GM19099 (cell line): ENCODE measurements around the gene CHRD.

Source experiments
- POLR2A ChIP-seq: IDR thresholded peaks from 3 replicates; pipeline ENCODE4 v1.6.1; 2011; ENCODE audit warnings: low read depth; ENCODE audit not compliant: insufficient read length; ENCODE audit errors: extremely low read depth

CHRD gene

DNA sequence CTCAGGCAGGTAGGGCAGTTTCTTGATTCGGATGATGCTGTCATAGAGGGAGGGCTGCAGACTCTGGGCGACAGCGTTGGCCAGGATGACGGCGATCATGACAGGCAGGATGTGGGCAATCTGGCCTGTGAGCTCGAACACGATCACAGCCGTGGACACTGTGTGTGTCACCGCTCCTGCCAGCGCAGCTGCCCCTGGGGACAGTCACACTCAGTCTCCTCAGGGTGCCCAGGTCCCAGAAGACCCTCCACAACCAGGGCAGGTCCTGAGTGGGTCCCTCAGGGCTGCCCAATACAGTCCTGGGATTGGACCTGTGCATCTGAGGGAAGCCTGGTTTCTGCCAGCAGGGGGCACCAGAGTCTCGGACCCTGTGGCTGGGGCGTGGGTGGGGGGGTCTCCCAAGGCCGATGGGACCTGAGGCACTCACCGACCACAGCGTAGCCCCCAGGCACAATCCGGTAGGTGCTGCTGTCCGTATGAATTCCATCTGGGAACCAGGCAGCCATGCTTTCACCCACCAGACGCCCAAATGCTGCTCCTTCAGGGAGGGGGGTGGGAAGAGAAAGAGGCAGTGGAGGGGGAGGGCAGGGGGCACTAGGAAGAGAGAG, 25.6 kb upstream of the CHRD start:
- no peak for TF ChIP-seq POLR2A

DNA sequence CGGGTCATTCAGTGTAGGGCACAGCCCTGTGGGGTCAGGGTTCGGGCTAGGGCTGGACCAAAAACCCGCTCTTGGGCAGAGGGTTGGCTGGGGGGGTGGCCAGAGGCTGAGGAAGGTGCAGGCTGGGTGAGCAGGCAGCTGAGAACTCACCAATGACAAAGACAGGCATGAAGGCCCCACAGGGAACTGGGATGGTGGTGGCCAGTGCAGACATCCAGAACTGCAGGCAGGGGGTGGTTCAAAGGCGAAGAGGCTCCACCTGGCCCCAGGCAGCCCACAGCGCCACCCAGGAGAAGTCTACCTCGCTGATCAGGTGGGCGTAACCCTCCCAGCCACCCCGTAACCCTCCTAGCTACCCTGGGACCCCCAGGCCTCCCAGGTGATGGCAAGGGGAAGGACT, 25.1 kb upstream of the CHRD start:
- TF ChIP-seq POLR2A, result no peak

DNA sequence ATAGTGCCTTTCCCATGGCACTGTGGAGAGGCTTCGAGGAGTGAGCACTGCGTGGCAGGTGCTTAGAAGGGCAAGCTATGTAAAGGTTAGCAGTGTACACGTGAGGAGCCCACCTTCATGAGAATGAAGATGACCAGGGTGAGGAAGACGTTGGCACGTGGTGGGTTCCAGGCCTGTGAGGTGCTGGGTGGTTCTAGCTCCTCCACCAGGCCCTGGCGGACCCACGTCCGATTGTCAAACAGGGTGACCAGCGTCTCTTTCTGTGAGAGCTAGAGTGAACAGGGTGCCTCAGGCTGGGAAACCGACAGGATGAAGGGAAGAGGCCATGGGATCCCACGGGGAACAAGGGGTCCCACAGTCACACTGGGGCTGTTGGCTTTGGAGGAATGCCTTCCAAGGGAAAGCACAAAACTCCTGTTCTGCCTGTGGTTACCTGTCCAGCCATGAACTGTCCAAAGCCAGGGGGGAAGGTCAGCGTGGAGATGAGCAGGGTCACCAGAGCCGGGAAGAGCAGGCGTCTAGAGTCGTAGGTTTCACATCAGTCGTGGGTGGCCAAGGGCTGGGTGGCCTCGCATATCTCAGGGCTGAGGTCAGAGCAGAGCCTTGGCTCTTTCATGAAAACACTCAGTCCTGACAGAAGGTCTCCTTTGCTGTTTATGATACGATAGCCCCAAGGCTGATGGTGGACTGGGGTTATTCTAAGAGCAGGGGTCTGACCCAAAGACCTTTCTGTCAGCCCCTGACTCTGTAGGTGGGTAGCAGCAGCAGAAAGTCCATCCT, 24.4 kb upstream of the CHRD start:
- TF ChIP-seq POLR2A, result no peak

DNA sequence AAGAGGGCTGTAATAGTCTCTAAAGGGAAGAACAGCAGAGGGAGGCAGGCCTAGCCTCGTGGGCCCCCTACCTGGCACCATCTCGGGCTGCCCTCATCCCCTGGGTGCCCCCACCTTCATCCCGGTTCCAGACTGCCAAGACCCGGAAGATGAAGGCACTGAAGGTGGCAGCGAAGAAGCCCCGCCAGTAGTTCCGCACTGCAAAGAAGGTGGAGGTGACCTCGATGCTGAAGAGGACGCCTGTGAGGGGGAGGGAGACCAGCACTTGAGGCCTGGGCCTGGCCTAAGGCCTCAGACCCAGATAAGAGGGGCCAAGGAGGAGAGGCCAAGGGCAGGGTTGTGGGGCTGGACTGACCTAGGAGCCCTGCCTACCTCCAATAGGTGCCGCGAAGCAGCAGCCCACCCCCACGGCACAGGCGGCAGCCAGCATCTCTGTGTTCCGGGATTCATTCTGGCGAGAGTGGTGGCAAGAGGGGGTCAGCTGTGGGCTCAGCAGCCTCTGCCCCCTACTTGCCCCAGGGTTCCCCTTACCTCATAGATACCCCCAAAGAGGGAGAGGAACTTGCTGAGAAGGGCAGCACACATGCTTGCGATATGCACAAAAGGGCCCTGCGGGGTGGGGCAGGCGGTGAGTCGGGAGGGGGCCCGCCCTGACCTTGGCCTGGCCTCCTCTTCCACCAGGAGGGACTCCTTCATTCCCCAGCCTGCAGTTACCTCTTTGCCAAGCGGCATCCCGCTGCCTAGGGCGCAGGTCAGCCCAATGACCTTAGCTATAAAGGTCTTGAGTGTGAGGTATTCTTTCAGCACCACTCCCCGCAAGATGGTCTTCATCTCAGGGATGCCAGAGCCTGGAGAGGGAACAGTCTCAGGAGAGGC, 22.4 kb upstream of the CHRD start:
- TF ChIP-seq POLR2A, result no peak

DNA sequence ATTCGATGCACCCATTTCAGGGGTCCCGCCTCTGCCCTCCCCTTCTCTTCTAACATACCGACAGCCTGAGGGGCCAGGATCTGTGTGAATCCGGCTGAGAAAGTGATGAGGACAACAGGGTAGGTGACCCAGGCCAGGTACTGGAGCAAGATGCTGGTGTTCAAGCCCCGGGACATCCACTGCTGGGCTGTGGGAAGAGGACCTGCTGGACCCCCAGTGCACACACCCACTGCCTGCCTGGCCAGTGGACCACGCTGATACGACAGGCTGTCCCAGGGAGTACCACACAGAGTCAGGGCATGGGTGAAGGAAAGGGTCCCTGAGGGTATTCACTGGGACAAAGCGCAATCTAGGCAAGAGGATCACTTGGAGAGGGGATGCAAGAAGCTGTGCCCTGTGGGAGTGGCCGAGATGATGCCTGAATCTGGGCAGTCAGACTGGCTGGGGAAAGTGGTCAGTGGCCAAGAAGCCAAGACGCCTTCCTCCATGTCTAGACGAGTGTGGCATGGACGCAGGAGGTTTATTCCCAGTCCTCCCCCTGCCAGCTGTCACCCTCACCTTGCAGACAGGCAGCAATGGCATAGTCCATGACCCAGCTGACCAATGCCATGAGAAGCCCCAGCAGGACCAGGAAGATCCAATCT, 21.6 kb upstream of the CHRD start:
- TF ChIP-seq POLR2A, result no peak

DNA sequence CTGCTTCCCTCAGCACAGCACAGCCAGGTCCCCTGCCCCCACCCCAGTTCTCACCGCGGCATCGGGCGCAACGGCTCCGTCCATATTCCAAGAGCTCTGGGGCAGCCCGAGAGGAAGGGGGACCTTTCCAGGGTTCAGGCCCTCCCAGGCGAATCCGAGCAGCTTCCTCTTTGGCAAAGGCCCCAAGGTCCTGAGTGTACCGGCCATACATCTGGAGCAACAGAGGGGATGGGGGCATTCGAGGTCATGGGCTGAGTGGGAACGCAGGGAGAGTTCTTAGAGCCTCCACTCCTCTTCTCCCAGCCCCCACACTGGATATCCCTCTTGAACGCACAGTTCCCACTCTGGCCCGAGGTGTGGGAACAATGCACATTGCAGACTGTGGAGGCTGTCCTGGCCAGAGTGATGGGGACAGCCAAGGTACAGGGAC, 20.9 kb upstream of the CHRD start:
- no peak for TF ChIP-seq POLR2A

DNA sequence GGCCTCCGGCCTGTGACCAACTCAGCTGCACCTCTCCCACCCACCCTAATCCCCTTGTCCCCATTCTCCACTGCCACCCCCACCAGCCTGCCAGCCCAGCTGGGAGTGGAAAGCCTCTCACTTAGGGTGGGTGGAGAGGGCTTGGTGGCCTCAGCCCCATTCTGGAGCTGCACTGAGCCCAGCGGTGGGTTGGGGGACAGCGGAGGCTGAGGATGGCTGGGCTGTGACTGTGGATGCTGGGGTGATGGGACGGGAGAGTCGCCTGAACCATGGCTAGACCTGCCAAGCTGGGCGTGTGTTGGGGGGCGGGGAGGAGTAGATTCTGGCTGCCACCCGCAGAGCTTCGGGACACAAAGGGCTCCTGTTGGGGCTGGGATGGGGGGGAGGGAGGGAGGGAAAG, 20.2 kb upstream of the CHRD start:
- TF ChIP-seq POLR2A, result no peak

DNA sequence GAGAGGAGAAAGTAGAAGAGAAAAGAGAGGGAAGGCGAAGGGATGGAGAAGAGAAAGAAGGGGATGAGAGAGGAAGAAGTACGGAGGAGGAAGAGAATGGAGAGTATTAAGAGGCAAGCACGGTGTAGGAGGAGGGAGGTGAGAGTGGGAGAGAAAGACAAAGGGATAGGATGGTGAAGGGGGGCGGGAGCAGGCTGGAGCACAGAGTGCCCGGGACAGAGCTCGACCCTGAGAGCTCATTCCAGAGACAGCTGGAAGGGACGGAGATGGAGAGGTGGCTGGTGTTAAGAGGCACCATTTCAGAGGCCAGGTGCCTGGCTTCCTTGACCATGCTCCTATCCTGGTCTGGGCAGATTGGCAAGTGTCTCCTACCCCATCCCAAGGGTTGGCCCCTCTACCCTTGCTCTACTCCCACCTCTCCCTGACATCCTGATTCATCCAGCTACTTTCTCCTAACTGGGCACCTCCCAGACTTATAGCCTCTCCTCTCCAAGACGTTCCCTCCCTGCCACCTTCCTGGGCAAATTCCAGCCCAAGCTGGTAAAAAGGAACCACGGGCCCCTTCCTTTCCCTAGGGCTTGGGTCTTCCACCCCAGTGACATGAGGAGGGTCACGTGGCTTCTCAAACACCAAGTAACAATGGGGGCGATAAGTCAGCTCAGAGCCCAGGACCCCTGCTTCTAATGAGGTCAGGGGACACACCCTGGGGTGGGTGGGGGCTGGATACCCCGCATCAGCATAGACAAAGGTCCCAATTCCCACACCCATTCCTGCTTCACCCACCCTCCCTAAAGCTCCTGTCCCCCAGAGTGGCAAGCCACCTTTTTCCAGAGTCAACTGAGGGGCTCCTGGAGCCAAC, 19.6 kb upstream of the CHRD start:
- TF ChIP-seq POLR2A, result no peak

DNA sequence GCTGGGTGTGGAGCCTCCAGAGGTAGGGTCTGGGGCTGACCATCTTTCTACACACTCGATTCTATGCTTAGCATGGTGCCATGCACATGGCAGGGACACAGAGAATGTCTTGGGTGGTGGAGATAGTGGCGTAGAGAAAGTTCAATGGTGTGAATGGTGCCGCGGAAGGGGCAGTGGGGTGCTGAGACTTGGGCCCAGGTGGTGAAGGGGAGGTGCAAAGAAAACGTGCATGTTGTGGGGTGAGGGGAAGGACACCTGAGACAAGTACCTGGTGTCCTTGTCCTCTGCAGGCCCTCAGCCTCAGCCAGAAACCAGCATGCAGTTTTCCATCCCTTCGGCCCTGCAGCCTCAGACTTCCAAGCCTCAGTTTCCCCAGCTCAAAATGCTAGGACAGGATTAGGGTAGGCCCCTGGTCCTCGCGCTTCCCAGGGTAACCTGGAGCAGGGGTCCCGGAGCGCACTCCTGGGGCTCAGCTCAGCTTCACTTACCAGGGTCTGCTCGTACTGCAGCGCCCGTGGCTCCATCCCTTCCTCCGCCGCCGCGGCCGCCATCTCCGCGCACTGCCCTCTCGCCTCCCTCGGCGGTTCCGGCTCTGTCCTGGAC, 18.8 kb upstream of the CHRD start:
- TF ChIP-seq POLR2A, result no peak

DNA sequence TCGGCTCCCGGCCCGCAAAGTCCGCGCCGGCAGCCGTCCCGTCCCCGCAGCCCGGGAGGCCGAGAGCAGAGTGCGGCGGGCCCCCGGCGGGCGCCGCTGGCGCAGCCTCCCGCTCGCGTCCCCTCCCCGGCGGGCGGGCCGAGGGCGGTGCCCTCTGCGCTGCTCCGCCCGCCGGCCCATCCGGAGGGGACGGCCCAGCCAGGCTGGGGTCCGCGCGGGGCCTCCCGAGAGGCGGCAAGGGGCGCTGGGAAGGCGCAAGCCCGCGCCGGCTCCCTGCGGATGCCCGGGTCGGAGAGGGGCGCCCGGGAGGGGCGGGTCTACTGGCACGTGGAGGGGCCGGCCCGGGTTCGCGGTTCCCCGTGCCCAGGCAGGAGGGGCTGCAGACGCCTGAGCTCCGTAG, 18.3 kb upstream of the CHRD start, which contains the start of the genes CLCN2 and POLR2H:
Gene CLCN2 (minus strand): TSS at position 74 of the 400 bp plus-strand sequence. CDS start 126 bp downstream, outside the sequence.
Gene POLR2H (plus strand): TSS at position 179 of the 400 bp plus-strand sequence. CDS start 1,783 bp downstream, outside the sequence.
- peak; percentile 49 for TF ChIP-seq POLR2A

DNA sequence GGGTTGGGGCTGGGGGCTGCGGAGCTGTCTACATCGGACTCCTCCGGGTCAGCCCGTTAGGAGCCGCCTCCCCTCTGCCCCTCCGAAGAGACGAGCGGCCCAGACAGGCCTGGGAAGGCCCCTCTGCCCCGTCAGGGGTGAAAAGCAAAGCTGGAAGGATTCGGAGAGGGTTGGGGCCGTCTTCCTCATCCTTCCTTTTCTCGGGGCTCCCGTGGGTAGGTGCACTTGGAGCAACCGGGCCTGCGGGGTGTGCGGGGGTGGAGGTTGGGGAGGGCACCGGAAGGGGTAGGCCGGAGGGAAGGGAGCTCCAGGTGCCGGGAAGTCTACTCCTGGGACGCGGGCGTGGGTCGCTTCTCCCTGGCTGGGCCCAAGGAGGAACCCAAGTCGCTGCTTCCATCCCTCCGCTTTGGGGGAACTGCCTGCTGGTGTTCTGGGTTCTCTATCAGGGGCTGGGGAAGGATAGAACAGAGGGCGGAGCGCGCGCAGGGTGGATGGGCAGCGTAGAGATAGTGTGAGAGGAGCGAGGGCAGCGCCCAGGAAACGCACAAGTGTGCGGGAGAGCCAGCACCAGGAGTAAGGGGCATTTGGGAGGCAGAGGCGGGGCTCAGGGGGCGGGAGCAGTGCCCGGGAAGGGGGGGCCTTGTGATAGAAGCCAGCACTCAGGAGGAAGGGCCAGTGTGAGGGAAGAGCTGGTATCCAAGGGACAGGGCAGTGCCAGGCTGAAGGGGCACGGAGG, 17.8 kb upstream of the CHRD start:
- no peak for TF ChIP-seq POLR2A

DNA sequence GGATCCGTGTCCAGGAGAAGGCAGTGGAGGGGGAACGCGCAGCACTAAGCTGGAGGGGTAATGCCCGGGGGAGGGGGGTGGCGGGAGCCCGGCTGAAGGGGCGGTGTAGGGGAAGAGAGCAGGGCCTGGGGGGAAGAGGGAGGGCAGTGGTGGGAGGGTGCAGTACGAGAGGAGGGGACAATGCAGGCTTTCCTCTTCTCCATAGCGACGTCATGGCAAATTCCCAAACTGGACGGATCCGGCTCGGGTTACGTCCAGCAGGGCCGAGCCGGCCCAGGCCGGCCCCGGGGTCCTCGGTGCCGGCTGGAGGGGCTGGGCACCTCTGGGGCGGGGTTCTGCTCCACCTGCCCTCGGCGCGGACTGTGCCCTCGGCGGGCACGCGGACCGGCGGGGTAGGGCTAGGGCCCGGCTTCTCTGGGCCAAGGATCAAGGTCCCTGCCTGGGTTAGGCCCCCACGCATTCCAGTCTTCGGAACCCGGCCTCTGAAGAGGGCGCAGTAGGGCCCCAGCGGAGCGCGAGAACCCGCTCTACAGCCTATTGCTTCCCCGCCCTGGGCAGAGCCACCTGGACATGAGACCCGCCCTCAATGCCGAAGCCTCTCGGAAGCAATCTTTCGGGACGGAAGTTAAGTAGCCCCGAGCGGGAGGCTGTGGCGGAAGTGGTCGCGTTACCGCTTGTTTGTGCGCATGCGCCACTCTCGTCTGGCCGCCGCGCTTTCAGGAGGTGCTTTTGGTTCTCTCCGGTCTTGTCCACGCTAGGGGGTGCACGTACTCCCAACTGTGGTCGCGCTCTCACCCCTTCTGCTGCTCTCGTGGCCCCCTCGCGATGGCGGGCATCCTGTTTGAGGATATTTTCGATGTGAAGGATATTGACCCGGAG, 16.9 kb upstream of the CHRD start:
- TF ChIP-seq POLR2A, result peak; percentile 77
